HG03432 (cell line): ENCODE measurements around the gene KIF11.

ENCODE experiments used
- ATAC-seq: cut with Tn5 transposase; IDR thresholded peaks from one replicate; pipeline ENCODE4 v1.9.1; 2021; ENCODE audit warnings: mild to moderate bottlenecking, moderate library complexity; ENCODE audit not compliant: unreplicated experiment

The KIF11 gene

GRCh38 chr10:92699518-92700381 is 106.8 kb downstream of the KIF11 start:
- no peak for ATAC-seq

- ATAC-seq = no peak
Observed at GRCh38 chr10:92702301-92702916, 109.5 kb downstream of the KIF11 start.
